Testis (tissue), 2 donors: ENCODE measurements around the gene ADGRA1.

Experiments
- CTCF ChIP-seq, 3 experiments: fragments of 450-650 bp in 2 of 3; fragments of 200-600 bp in 1 of 3; sonication (generic) in 1 of 3; IDR thresholded peaks; one replicate each; pipeline ENCODE4 v1.5.1; 2016 to 2019; ENCODE audit warnings: antibody characterized with exemption in 3 of 3, mild to moderate bottlenecking in 2 of 3, moderate library complexity in 1 of 3
- POLR2A ChIP-seq: fragments of 450-650 bp; IDR thresholded peaks from one replicate; pipeline ENCODE4 v1.6.1; 2017; ENCODE audit warnings: antibody characterized with exemption, mild to moderate bottlenecking, moderate library complexity

DNA sequence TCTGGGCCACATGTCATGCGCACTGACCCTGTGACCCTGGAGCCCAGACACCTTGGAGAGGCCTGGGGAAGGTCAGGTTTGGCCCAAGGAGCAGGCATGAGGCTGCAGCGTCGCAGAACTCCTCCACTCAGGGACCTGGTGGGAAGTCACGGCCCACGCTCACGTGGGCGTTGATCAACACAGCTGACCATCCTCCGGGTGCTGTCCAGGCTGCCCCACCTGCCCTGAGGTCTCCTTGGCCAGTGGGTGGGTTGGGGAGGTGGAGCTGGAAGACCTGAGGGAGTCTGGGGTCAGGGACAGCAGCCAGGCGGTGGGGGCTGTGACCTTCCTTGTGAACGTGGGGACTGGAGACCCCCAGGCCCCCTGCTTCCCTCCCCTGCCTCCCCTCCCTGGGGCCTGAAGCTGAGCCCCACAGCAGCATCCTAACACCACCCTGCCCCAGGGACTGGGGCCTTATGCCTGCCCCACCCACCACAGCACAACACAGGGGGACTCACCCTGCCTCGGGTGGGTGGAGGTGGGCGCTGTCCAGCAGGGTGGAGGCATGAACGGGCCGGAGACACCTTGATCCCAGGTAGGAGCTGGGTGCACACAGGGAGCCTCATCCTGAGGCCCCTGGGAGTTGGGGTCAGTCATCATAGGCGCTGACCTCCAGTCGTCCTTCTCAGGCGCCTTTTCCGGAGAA lies 44.0 kb upstream of the ADGRA1 start:
- TF ChIP-seq CTCF (IDR thresholded peaks at IDR 0.05), result no peak
- TF ChIP-seq POLR2A, result no peak
